HG02798 (cell line): Measurements from ENCODE around the gene CAMSAP1.

ENCODE experiments used
- ATAC-seq: cut with Tn5 transposase; IDR thresholded peaks from one replicate; pipeline ENCODE4 v1.9.1; 2021; ENCODE audit warnings: mild to moderate bottlenecking; ENCODE audit not compliant: unreplicated experiment, poor library complexity

Gene CAMSAP1

DNA sequence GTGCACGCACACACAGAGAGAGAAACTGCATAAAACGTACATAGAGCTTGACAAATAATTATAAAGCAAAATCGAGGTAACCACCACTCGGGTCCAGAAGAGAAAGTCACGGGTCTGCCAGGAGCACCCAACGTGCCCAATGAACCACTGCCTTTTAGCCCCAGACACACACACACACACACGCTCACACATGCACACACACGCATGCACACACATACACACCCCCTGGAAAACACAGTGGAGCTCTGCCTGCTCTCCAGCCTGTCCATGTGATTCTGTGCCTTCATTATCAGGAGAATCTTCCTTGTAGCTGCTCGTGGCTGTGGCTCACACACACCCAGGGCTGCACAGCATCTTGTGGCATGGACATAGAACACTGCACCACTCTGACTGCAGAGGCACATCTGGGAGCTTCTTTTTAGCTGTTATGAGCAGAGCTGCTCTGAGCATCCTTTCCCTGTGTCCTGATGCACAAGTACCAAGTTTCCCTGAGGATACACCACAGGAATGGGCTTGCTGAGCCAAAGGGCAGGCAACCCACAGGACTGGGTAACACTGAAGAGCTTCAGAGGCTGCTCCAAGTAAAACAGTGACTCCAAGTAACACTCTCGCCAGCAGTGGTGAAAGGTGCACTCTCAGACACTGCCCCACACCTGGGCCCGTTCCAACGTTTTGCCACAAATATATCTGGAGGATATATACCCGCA, 58.9 kb downstream of the CAMSAP1 start:
- ATAC-seq, result no peak

- no peak for ATAC-seq
Observed at GRCh38 chr9:135847833-135848232, 59.5 kb downstream of the CAMSAP1 start.

DNA sequence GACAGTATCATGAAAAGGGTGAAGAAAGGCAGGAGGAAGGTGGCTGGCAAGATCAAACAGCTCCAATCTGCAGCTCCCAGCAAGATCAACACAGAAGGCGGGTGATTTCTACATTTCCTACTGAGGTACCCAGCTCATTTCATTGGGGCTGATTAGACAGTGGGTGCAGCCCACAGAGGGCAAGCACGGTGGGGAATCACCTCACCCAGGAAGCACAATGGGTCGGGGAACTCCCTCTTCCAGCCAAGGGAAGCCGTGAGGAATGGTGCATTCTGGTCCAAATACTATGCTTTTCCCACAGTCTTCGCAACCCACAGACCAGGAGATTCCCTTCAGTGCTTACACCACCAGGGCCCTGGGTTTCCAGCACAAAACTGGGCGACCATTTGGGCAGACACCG, 66.8 kb downstream of the CAMSAP1 start:
- ATAC-seq, result no peak

GRCh38 chr9:135840107-135840506, 67.2 kb downstream of the CAMSAP1 start:
- no peak for ATAC-seq

- no peak for ATAC-seq
Observed at GRCh38 chr9:135839516-135839915, 67.8 kb downstream of the CAMSAP1 start.

DNA sequence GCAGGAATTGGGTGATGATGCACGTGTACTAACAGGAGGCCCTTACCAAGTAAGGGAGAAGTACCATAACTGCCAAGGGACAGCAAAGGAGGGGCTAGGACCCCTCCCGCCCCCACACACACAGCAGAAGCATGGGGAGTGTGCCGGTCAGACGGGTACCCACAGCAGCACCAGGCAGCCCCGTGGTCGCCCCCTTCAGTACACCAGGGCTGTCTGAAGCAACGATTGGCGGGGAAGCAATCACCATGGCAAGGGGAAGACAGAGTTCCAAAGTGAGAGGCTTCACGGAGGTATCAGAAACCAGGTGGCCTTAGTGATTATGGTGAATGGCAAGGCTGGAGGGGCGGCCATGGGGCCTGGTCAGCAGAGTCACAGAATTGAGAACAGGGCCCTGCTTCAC, 72.2 kb downstream of the CAMSAP1 start:
- ATAC-seq, result no peak

DNA sequence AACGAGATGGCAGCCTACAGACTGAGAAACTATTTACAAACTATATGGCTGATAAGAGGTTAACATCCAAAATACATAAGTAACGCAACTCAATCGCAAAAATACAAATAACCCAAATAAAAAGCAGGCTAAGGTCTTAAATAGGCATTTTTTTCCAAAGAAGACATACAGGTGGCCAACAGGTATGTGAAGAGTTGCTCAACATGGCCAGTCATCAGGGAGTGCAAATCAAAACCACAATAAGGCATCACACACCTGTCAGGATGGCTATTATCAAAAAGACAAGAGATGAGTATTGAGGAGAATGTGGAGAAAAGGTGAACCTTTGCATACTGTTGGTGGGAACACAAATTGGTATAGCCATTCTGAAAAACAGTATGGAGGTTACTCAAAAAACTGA, 73.5 kb downstream of the CAMSAP1 start:
- ATAC-seq, result no peak

- ATAC-seq, result no peak
Observed at GRCh38 chr9:135830496-135830895, 76.8 kb downstream of the CAMSAP1 start.

DNA sequence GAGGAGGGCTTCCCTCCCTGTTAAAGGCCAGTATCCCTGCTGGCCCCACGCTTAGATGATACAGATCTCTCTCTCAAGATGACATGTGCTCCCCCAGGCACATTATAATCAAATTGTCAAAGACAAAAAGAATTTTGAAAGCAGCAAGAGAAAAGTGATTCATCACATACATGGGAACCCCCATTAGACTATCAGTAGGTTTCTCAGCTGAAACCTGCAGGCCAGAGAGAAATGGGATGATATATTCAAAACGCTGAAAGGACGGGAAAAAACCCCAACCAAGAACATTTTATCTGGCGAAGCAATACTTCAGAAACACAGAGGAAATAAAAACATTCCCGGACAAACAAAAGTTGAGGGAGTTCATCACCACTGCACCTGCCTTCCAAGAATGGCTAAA, 78.7 kb downstream of the CAMSAP1 start:
- no peak for ATAC-seq

DNA sequence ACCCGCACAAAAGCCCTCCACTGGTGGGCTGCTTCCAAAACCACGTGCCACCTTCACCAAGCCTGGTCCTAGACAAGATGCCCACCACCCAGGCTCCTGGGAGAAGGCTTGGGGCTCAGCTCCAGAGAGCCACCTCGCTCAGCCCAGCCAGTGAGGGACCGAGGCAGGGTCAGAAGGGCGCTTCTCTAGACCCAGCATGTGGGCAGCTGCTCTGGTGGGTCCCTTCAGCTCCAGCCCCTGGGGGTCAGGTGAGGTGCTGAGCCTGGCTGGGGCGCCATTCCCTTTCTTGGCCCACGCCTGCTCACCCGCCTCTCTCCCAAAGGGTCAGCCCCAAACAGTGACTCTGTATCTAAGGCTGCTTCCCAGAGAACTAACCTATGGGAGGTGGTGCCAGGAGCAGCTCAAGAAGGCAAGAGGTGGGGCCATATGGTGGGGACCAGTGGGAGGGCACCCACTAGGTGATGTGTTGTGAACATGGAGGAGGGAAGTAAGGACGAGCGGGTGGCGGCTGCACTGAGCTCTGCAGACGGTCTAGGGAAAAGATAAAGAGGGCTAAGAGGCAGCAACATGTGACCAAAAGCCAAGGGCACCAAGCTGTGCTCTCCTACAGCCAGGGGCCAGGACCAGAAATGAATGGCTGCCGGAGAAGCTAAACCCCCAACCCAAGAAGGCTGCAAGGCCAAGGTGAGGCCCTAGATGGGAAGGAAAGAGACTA, 79.3 kb downstream of the CAMSAP1 start:
- ATAC-seq, result no peak

DNA sequence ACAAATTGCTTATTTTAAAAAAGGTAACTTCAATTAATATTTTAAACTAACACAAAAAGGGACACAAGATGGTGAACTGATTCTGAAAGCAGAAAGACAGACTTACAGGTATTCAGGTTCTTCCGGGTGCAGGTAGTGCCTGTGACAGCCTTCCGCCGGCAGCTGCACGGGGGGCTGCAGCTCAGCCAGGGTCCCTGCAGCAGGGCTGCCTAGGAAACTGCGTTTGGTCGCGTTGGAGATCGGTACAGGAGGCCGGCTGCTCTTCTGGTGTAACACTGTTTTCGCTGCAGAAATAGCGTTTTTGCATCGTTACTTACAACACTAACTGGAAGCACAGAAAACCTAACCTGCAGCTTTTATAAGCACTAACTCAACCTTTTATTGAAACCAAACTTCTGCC, 80.0 kb downstream of the CAMSAP1 start:
- ATAC-seq, result no peak

- ATAC-seq, result no peak
Observed at GRCh38 chr9:135826188-135826545, 81.2 kb downstream of the CAMSAP1 start.

- no peak for ATAC-seq
Observed at GRCh38 chr9:135825435-135826187, 81.7 kb downstream of the CAMSAP1 start.

GRCh38 chr9:135823036-135823435, 84.3 kb downstream of the CAMSAP1 start:
- no peak for ATAC-seq

DNA sequence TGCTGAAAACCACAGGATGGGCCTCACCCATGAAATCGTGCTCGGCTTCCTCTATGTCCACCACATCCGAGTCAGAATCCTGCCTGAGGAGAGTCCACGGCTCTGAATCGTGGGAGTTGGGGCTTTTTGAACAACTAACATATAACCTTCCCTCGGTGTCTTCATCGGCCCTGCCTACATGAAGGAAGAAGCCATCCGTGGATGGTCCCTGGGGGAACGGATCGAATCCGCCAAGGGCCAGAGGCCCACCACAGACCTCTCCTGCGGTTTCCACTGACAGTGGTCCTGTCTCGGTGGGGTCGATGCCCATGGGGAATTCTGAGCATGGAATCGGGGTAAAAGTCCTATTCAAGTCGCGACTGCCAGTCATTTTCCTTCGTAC, 85.0 kb downstream of the CAMSAP1 start:
- no peak for ATAC-seq

DNA sequence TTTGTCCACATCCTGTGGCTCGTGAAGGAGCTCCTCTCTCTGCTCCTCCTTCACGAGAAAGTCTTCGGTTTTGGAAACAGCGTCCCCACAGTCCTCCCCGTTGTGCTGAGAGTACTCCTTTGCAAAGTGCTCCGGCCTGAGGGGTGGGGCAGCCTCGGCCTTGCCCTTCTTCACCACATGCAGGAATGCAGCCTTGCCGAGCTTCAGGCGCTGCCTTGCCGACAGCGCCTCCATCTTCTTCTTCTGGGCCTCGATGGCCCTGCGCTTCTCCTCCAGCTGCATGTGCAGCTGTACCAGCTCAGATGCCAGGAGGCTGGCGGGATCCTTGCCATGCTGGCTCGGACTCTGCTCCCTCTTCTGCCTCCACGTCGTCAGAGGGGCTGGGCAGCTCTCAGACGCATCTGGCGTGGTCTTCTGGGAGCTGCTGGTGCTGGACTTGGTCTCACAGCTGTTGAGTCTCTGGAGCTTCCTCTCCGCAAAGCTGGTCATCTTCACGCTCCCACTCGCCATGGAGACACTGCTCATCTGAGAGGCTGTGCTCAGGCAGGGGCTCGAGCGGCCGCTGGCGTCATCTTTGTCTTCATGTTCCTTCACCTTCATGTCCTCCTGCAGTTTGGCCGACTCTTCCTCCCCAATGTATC, 85.5 kb downstream of the CAMSAP1 start:
- no peak for ATAC-seq

DNA sequence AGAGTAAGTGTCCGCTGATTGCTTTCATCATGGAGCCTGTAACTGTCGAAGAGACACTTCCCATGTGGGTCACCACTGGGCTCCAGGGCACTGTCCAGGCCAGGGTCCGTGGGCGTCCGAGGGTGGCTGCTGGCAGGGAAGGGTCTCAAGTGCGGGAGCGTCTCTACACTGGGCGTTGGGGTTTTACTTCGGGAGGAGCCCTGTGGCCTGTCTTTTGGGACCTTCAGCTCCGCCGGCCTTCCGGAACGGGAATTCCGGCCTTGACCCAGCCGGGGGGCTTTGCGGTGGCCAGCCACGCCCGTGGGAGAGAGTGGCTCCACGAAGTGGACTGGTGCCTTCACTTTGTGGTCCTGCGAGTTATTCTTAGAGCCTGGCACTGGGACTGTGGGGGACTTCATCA, 86.2 kb downstream of the CAMSAP1 start:
- no peak for ATAC-seq

DNA sequence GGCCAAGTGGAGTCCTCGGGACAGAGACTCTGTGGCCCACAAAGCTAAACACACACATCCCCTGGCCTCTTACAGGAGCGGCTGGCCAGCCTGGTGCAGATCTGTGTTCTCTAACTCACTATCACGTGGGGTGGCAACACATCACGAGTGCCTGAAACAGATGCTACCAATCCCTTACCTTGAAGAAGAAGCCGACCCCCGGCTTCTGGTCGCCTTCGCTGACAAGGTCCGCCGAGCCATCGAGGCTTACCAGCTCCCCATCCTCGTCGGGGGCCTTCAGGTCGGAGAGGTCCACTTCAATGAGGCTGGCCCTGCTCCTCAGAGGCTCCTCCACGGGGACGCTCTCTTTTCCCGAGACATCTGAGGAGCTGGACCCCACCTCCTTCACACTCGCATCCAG, 86.7 kb downstream of the CAMSAP1 start:
- no peak for ATAC-seq

- ATAC-seq, result no peak
Observed at GRCh38 chr9:135819905-135820304, 87.4 kb downstream of the CAMSAP1 start.

GRCh38 chr9:135818718-135819475, 88.4 kb downstream of the CAMSAP1 start:
- no peak for ATAC-seq
